ENCODE measurements around the gene WDR54. TPM values are rescaled to one million over a fixed set of nuclear protein-coding genes. Genes with fewer than 3 reads are reported as not detected.

The WDR54 gene
- total and polyA plus RNA-seq, 4 donors, result 1.7 to 4.2 (median 3.1) TPM

GRCh38 chr2:74447230-74447999, 25.9 kb downstream of the WDR54 start (continued):
- TF ChIP-seq FOXA1 (IDR thresholded peaks at IDR 0.05) (no peak), RXRA (IDR thresholded peaks at IDR 0.05) (peak; percentile 80 to 91), HNF4A (conservative IDR thresholded peaks at IDR 0.05) (peak; percentile 92 to 96), SP1 (IDR thresholded peaks at IDR 0.05) (peak; percentile 97)

- Histone ChIP-seq H3K27ac (ENCODE audit: low read depth in 1 of 2, low read length in 2 of 2) (no peak overlapping the region), H3K36me3 (ENCODE audit: control insufficient read depth in 4 of 4, insufficient read depth in 3 of 4, low read depth in 1 of 4, low read length in 3 of 4) (no peaks in the 10 kb centered on the region), H3K27me3 (ENCODE audit: control insufficient read depth in 4 of 4, insufficient read depth in 4 of 4, low read length in 3 of 4) (no peaks in the 10 kb centered on the region), H3K9ac (ENCODE audit: low read depth in 1 of 2, low read length in 2 of 2) (no peak overlapping the region), H3K4me1 (ENCODE audit: control insufficient read depth in 4 of 4, insufficient read depth in 4 of 4, low read length in 3 of 4) (peaks cover 16 to 34% (median 27%) of the 10 kb centered on the region in 4 donors), H3K9me3 (ENCODE audit: control insufficient read depth in 4 of 4, low read length in 3 of 4) (no peaks in the 10 kb centered on the region), H3K4me3 (ENCODE audit: low read depth in 1 of 3, low read length in 3 of 3) (no peak overlapping the region)
- WGBS, result 86% methylated on average over 2 of the region's 2 CpGs
- no peak for DNase-seq (ENCODE audit: low spot score)
- TF ChIP-seq ZBTB33 (IDR thresholded peaks at IDR 0.05) (no peak), JUND (IDR thresholded peaks at IDR 0.05) (no peak), EGR1 (IDR thresholded peaks at IDR 0.05; ENCODE audit: low read depth in 2 of 2) (no peak), RAD21 (IDR thresholded peaks at IDR 0.05) (no peak), YY1 (IDR thresholded peaks at IDR 0.05) (no peak), CTCF (IDR thresholded peaks at IDR 0.05; ENCODE audit: low read depth, low read length, missing input control) (no peak), REST (IDR thresholded peaks at IDR 0.05) (no peak), HNF4A (conservative IDR thresholded peaks at IDR 0.05) (no peak)
These were observed 27.2 kb downstream of the WDR54 start for GRCh38 chr2:74448771-74449170.

- H3K4me1 ChIP-seq (ENCODE audit: control insufficient read depth in 4 of 4, insufficient read depth in 4 of 4, low read length in 3 of 4), result peaks cover 18 to 30% (median 21%) of the 10 kb centered on the region in 4 donors
- WGBS, result 91% methylated on average over 3 of the region's 3 CpGs
- no peaks in the 10 kb centered on the region for H3K27me3 ChIP-seq (ENCODE audit: control insufficient read depth in 4 of 4, insufficient read depth in 4 of 4, low read length in 3 of 4)
- H3K9ac ChIP-seq (ENCODE audit: low read depth in 1 of 2, low read length in 2 of 2), result no peak overlapping the region
- no peak for DNase-seq (ENCODE audit: low spot score)
- H3K9me3 ChIP-seq (ENCODE audit: control insufficient read depth in 4 of 4, low read length in 3 of 4), result no peaks in the 10 kb centered on the region
- H3K36me3 ChIP-seq (ENCODE audit: control insufficient read depth in 4 of 4, insufficient read depth in 3 of 4, low read depth in 1 of 4, low read length in 3 of 4), result no peaks in the 10 kb centered on the region
- H3K4me3 ChIP-seq (ENCODE audit: low read depth in 1 of 3, low read length in 3 of 3), result no peak overlapping the region
- no peak overlapping the region for H3K27ac ChIP-seq (ENCODE audit: low read depth in 1 of 2, low read length in 2 of 2)
- TF ChIP-seq REST (IDR thresholded peaks at IDR 0.05) (no peak), CTCF (IDR thresholded peaks at IDR 0.05; ENCODE audit: low read depth, low read length, missing input control) (no peak), RAD21 (IDR thresholded peaks at IDR 0.05) (no peak), ATF3 (IDR thresholded peaks at IDR 0.05) (no peak), YY1 (IDR thresholded peaks at IDR 0.05) (no peak), SP1 (IDR thresholded peaks at IDR 0.05) (no peak), FOXA1 (IDR thresholded peaks at IDR 0.05) (no peak), GABPA (IDR thresholded peaks at IDR 0.05 in 1 of 2, conservative IDR thresholded peaks at IDR 0.05 in 1 of 2) (no peak)
These were observed 29.1 kb downstream of the WDR54 start for GRCh38 chr2:74450570-74451190.

Data from liver (tissue), 9 donors.